SK-N-SH (cell line): ENCODE data around the gene LRRK2. TPM values are rescaled to one million over a fixed set of nuclear protein-coding genes. Genes with fewer than 3 reads are reported as not detected.

Source experiments
- CTCF ChIA-PET: fragments of 300-600, 350-600 bp; formaldehyde crosslinking; extraction: SDS; loops from one replicate; lab custom pipeline; 2021; lab: Yijun Ruan, JAX
- POLR2A ChIA-PET: fragments of 350-600 bp; sonication (Branson Sonifier 250); formaldehyde crosslinking; extraction: SDS; loops from one replicate; lab custom pipeline; 2020; ENCODE audit warnings: antibody characterized with exemption, inconsistent platforms; lab: Yijun Ruan, JAX
- DNase-seq: peaks from one replicate; pipeline ENCODE4 v3.0.0; 2012
- H2AFZ ChIP-seq: fragments of 200-600 bp; sonication (generic); 2 replicates; pipeline ENCODE4 v1.8.1; 2016; ENCODE audit warnings: antibody characterized with exemption, mild to moderate bottlenecking, low read depth
- H3F3A ChIP-seq: fragments of 200-600 bp; sonication (generic); replicated peaks from 2 replicates; pipeline ENCODE3; 2016; ENCODE audit warnings: antibody characterized with exemption, mild to moderate bottlenecking; ENCODE audit not compliant: insufficient read depth
- H3K27ac ChIP-seq, 2 experiments: fragments of 200-500 bp in 1 of 2; fragments of 200-600 bp in 1 of 2; sonication (Bioruptor generic) in 1 of 2; sonication (generic), shearing (Covaris generic) in 1 of 2; 2 replicates each; pipeline versions ENCODE4 v1.5.1 to v1.6.1; 2014 to 2016; ENCODE audit warnings: low read depth in 2 of 2, inconsistent platforms in 1 of 2, low read length in 1 of 2, mild to moderate bottlenecking in 1 of 2, mixed read lengths in 1 of 2
- H3K27me3 ChIP-seq: fragments of 200-600 bp; sonication (generic), shearing (Covaris generic); 2 replicates; pipeline ENCODE4 v1.6.1; 2016; ENCODE audit warnings: mixed run types; ENCODE audit not compliant: insufficient read depth
- H3K36me3 ChIP-seq, 2 experiments: fragments of 200-500 bp in 1 of 2; fragments of 200-600 bp in 1 of 2; sonication (Bioruptor generic) in 1 of 2; sonication (generic) in 1 of 2; replicated peaks in 1 of 2; 2 replicates each; pipeline versions ENCODE3 to v1.5.1; 2014 to 2016; ENCODE audit warnings: low read length in 1 of 2, mild to moderate bottlenecking in 1 of 2; ENCODE audit not compliant: insufficient read depth in 2 of 2, control insufficient read depth in 1 of 2
- H3K4me1 ChIP-seq, 2 experiments: fragments of 200-500 bp in 1 of 2; fragments of 200-600 bp in 1 of 2; sonication (Bioruptor generic) in 1 of 2; sonication (generic), shearing (Covaris generic) in 1 of 2; 2 replicates each; pipeline versions ENCODE4 v1.5.1 to v1.6.1; 2014 to 2016; ENCODE audit warnings: low read depth in 1 of 2, low read length in 1 of 2, mixed run types in 1 of 2; ENCODE audit not compliant: insufficient read depth in 2 of 2, control insufficient read depth in 1 of 2
- H3K4me2 ChIP-seq: fragments of 200-600 bp; sonication (generic), shearing (Covaris generic); 2 replicates; pipeline ENCODE4 v1.6.1; 2017; ENCODE audit warnings: mixed run types
- H3K4me3 ChIP-seq, 2 experiments: fragments of 200-500 bp in 1 of 2; fragments of 200-600 bp in 1 of 2; sonication (Bioruptor generic) in 1 of 2; sonication (generic), shearing (Covaris generic) in 1 of 2; 2 replicates each; pipeline versions ENCODE4 v1.5.1 to v1.8.1; 2014 to 2016; ENCODE audit warnings: low read depth in 2 of 2, inconsistent platforms in 1 of 2, low read length in 1 of 2, mild to moderate bottlenecking in 1 of 2, mixed read lengths in 1 of 2, moderate library complexity in 1 of 2
- H3K79me2 ChIP-seq: fragments of 200-600 bp; sonication (generic); 2 replicates; pipeline ENCODE4 v1.8.1; 2017; ENCODE audit warnings: mild to moderate bottlenecking; ENCODE audit not compliant: insufficient read depth
- H3K9ac ChIP-seq: fragments of 200-600 bp; sonication (generic); 2 replicates; pipeline ENCODE4 v1.6.1; 2017; ENCODE audit warnings: mixed run types
- H3K9me2 ChIP-seq: fragments of 200-600 bp; sonication (generic); 2 replicates; pipeline ENCODE4 v1.6.1; 2017; ENCODE audit warnings: mixed run types
- H3K9me3 ChIP-seq: fragments of 200-600 bp; sonication (generic); 2 replicates; pipeline ENCODE4 v1.6.1; 2017; ENCODE audit warnings: mixed run types, mild to moderate bottlenecking, moderate library complexity
- H4K20me1 ChIP-seq: fragments of 200-600 bp; sonication (generic); 2 replicates; pipeline ENCODE4 v1.6.1; 2017; ENCODE audit warnings: mild to moderate bottlenecking, mixed run types; ENCODE audit not compliant: insufficient read depth
- ELF1 ChIP-seq: IDR thresholded peaks from 2 replicates; pipeline ENCODE4 v1.4.0; 2012
- EZH2phosphoT487 ChIP-seq: fragments of 200-600 bp; sonication (generic); IDR thresholded peaks from 2 replicates; pipeline ENCODE4 v1.6.1; 2017; ENCODE audit warnings: low read depth, mixed run types, mild to moderate bottlenecking, antibody characterized with exemption, moderate library complexity, borderline replicate concordance
- FOXM1 ChIP-seq: IDR thresholded peaks from 2 replicates; pipeline ENCODE4 v1.4.0; 2012; ENCODE audit warnings: low read depth, mild to moderate bottlenecking
- GABPA ChIP-seq: IDR thresholded peaks from 2 replicates; pipeline ENCODE4 v1.4.0; 2012; ENCODE audit warnings: low read depth, mild to moderate bottlenecking
- GATA2 ChIP-seq: sonication (generic); formaldehyde crosslinking; IDR thresholded peaks from 2 replicates; pipeline ENCODE4 v1.5.0; 2020; ENCODE audit warnings: mild to moderate bottlenecking, missing genetic modification reagents
- IRF3 ChIP-seq: fragments of 150-350 bp; IDR thresholded peaks from 2 replicates; pipeline ENCODE4 v1.6.1; 2016; ENCODE audit warnings: mild to moderate bottlenecking, low read depth, low read length
- JUND ChIP-seq: IDR thresholded peaks from 2 replicates; pipeline ENCODE4 v1.4.0; 2012
- MEF2A ChIP-seq: IDR thresholded peaks from 2 replicates; pipeline ENCODE4 v1.4.0; 2012; ENCODE audit warnings: low read depth, borderline replicate concordance
- MXI1 ChIP-seq: IDR thresholded peaks from 2 replicates; pipeline ENCODE4 v1.6.1; 2012; ENCODE audit warnings: mild to moderate bottlenecking, low read depth, low read length, improper control_type of control experiment
- POLR2AphosphoS5 ChIP-seq: IDR thresholded peaks from 2 replicates; pipeline ENCODE4 v1.6.1; 2012; ENCODE audit warnings: low read depth, low read length
- REST ChIP-seq: IDR thresholded peaks from 2 replicates; pipeline ENCODE4 v1.6.1; 2012; ENCODE audit warnings: mild to moderate bottlenecking, low read depth, low read length, moderate library complexity
- RFX5 ChIP-seq: IDR thresholded peaks from 2 replicates; pipeline ENCODE4 v1.6.1; 2012; ENCODE audit warnings: mild to moderate bottlenecking, improper control_type of control experiment, low read length
- RXRA ChIP-seq: IDR thresholded peaks from 2 replicates; pipeline ENCODE4 v1.4.0; 2012; ENCODE audit warnings: low read depth, mild to moderate bottlenecking, borderline replicate concordance
- TAF1 ChIP-seq: IDR thresholded peaks from 2 replicates; pipeline ENCODE4 v1.6.1; 2012; ENCODE audit warnings: low read depth, mild to moderate bottlenecking, low read length, moderate library complexity, borderline replicate concordance
- USF1 ChIP-seq: IDR thresholded peaks from 2 replicates; pipeline ENCODE4 v1.4.0; 2012; ENCODE audit warnings: low read depth, borderline replicate concordance
- USF2 ChIP-seq: fragments of 150-350 bp; IDR thresholded peaks from 2 replicates; pipeline ENCODE4 v1.6.1; 2017; ENCODE audit warnings: antibody characterized with exemption, low read length, low read depth, borderline replicate concordance
- YY1 ChIP-seq: IDR thresholded peaks from 2 replicates; pipeline ENCODE4 v1.4.0; 2012; ENCODE audit warnings: low read depth, mild to moderate bottlenecking
- ZBTB33 ChIP-seq: IDR thresholded peaks from 2 replicates; pipeline ENCODE4 v1.4.0; 2012; ENCODE audit warnings: low read depth, borderline replicate concordance
- WGBS: methylation state at CpG from one replicate; pipeline ENCODE4 v1.1.6; 2017; ENCODE audit warnings: low lambda C conversion rate; 5-methylcytosine and 5-hydroxymethylcytosine counted together
- polyA plus RNA-seq, 3 experiments: library from polyadenylated mRNA; depleted of rRNA; stranded (reverse); fragments of >200 nt; gene quantifications; 2 replicates each; pipeline ENCODE4 v1.2.3, GENCODE V29; 2012

Gene LRRK2
- polyA plus RNA-seq, 1 of the 3 experiments (the other 2 are of a cell fraction), result 0.08 TPM

- TF ChIP-seq REST (no peak), ZBTB33 (no peak), MXI1 (no peak), FOXM1 (no peak), ELF1 (no peak), JUND (no peak)
Measured at GRCh38 chr12:40327535-40327934, 102.7 kb downstream of the LRRK2 start (continued).

GRCh38 chr12:40330180-40330579 is 105.4 kb downstream of the LRRK2 start:
- WGBS, result 31% methylated on average over 1 of the region's 1 CpG
- Histone ChIP-seq H3K4me1 (no peaks in the 10 kb centered on the region), H3K27me3 (no peaks in the 10 kb centered on the region), H3K4me2 (no peak overlapping the region), H3K9ac (no peak overlapping the region), H3K79me2 (no peaks in the 10 kb centered on the region), H3K4me3 (no peak overlapping the region), H4K20me1 (no peaks in the 10 kb centered on the region), H3K9me2 (no peaks in the 10 kb centered on the region), H3K27ac (no peak overlapping the region), H3K36me3 (no peaks in the 10 kb centered on the region), H3K9me3 (no peaks in the 10 kb centered on the region), H3F3A (no peaks in the 10 kb centered on the region), H2AFZ (no peak overlapping the region)
- DNase-seq, result no peak
- POLR2A ChIA-PET, result no interaction called here
- CTCF ChIA-PET, result no interaction called here
- TF ChIP-seq EZH2phosphoT487, result no peak
- TF ChIP-seq GATA2 (CRISPR knock-in tag), result no peak
- TF ChIP-seq GABPA, result no peak
- TF ChIP-seq IRF3, result no peak
- no peak for TF ChIP-seq TAF1
- no peak for TF ChIP-seq POLR2AphosphoS5
- TF ChIP-seq RXRA, result no peak
- TF ChIP-seq MEF2A, result no peak
- TF ChIP-seq MXI1, result no peak
- no peak for TF ChIP-seq USF2
- no peak for TF ChIP-seq FOXM1
- TF ChIP-seq ELF1, result no peak
- TF ChIP-seq USF1, result no peak
- TF ChIP-seq YY1, result no peak
- TF ChIP-seq ZBTB33, result no peak
- TF ChIP-seq RFX5, result no peak
